H9 (cell line): Measurements from ENCODE around the gene CORO2B. TPM values are rescaled to one million over a fixed set of nuclear protein-coding genes. Genes with fewer than 3 reads are reported as not detected.

Source experiments
- DNase-seq: peaks from one replicate; pipeline ENCODE4 v3.0.0-alpha.2; 2017
- H2AFZ ChIP-seq: one replicate; pipeline ENCODE4 v1.6.1; 2013; ENCODE audit warnings: mild to moderate bottlenecking, low read length, control low read depth, moderate library complexity
- H2AK5ac ChIP-seq: 2 replicates; pipeline ENCODE4 v1.6.1; 2013; ENCODE audit warnings: low read length, control low read depth, mixed read lengths; ENCODE audit not compliant: insufficient read length
- H2BK120ac ChIP-seq: one replicate; pipeline ENCODE4 v1.6.1; 2013; ENCODE audit warnings: low read depth, mild to moderate bottlenecking, low read length, control low read depth, inconsistent platforms; ENCODE audit not compliant: poor library complexity, severe bottlenecking
- H2BK12ac ChIP-seq: 2 replicates; pipeline ENCODE4 v1.6.1; 2013; ENCODE audit warnings: low read length, control low read depth, mixed read lengths, low read depth; ENCODE audit not compliant: insufficient read length
- H2BK15ac ChIP-seq: 2 replicates; pipeline ENCODE4 v1.6.1; 2013; ENCODE audit warnings: low read depth, low read length, control low read depth
- H2BK20ac ChIP-seq: one replicate; pipeline ENCODE4 v1.6.1; 2013; ENCODE audit warnings: low read depth, mild to moderate bottlenecking, low read length, control low read depth, inconsistent platforms; ENCODE audit not compliant: poor library complexity, severe bottlenecking
- H2BK5ac ChIP-seq: 2 replicates; pipeline ENCODE4 v1.6.1; 2013; ENCODE audit warnings: low read length, control low read depth, mixed read lengths; ENCODE audit not compliant: insufficient read length
- H3K14ac ChIP-seq: 2 replicates; pipeline ENCODE4 v1.6.1; 2013; ENCODE audit warnings: low read length, control low read depth; ENCODE audit not compliant: insufficient read depth
- H3K18ac ChIP-seq: 2 replicates; pipeline ENCODE4 v1.6.1; 2013; ENCODE audit warnings: low read depth, mild to moderate bottlenecking, mixed read lengths, low read length, control low read depth; ENCODE audit not compliant: insufficient read length
- H3K23ac ChIP-seq: 2 replicates; pipeline ENCODE4 v1.6.1; 2013; ENCODE audit warnings: low read length, control low read depth, mixed read lengths, low read depth; ENCODE audit not compliant: insufficient read length
- H3K23me2 ChIP-seq: 2 replicates; pipeline ENCODE4 v1.6.1; 2013; ENCODE audit warnings: low read depth, mild to moderate bottlenecking, mixed read lengths, low read length, control low read depth; ENCODE audit not compliant: insufficient read length, poor library complexity, severe bottlenecking
- H3K27ac ChIP-seq: 2 replicates; pipeline ENCODE4 v1.5.1; 2013; ENCODE audit warnings: low read length, control low read depth, mixed read lengths, low read depth; ENCODE audit not compliant: insufficient read length
- H3K27me3 ChIP-seq: 2 replicates; pipeline ENCODE4 v1.6.1; 2013; ENCODE audit warnings: low read length, control low read depth, inconsistent platforms; ENCODE audit not compliant: insufficient read depth
- H3K4ac ChIP-seq: 2 replicates; pipeline ENCODE4 v1.6.1; 2013; ENCODE audit warnings: low read depth, mild to moderate bottlenecking, control low read depth, inconsistent platforms, low read length, moderate library complexity
- H3K4me1 ChIP-seq: 2 replicates; pipeline ENCODE4 v1.6.1; 2013; ENCODE audit warnings: low read length, control low read depth, inconsistent platforms; ENCODE audit not compliant: insufficient read depth
- H3K4me2 ChIP-seq: 2 replicates; pipeline ENCODE4 v1.6.1; 2013; ENCODE audit warnings: low read length, control low read depth, mixed read lengths; ENCODE audit not compliant: insufficient read length, insufficient read depth
- H3K56ac ChIP-seq: 2 replicates; pipeline ENCODE4 v1.6.1; 2013; ENCODE audit warnings: low read depth, mild to moderate bottlenecking, mixed read lengths, low read length, control low read depth; ENCODE audit not compliant: insufficient read length
- H3K79me1 ChIP-seq: 2 replicates; pipeline ENCODE4 v1.6.1; 2013; ENCODE audit warnings: low read depth, mild to moderate bottlenecking, moderate library complexity, low read length, control low read depth, inconsistent platforms; ENCODE audit not compliant: insufficient read depth, poor library complexity, severe bottlenecking
- H3K79me2 ChIP-seq: 2 replicates; pipeline ENCODE4 v1.6.1; 2013; ENCODE audit warnings: low read length, control low read depth, inconsistent platforms; ENCODE audit not compliant: insufficient read depth
- H3K9ac ChIP-seq: 2 replicates; pipeline ENCODE4 v1.6.1; 2013; ENCODE audit warnings: low read length, control low read depth, mixed read lengths; ENCODE audit not compliant: insufficient read length; ENCODE audit errors: extremely low read depth
- H3K9me3 ChIP-seq: one replicate; pipeline ENCODE4 v1.6.1; 2013; ENCODE audit warnings: low read depth, low read length, inconsistent platforms; ENCODE audit not compliant: control insufficient read depth
- H3T11ph ChIP-seq: one replicate; pipeline ENCODE4 v1.6.1; 2013; ENCODE audit warnings: mild to moderate bottlenecking, low read length, control low read depth, inconsistent platforms
- H4K20me1 ChIP-seq: one replicate; pipeline ENCODE4 v1.6.1; 2013; ENCODE audit not compliant: control insufficient read depth, insufficient read length, insufficient read depth
- H4K5ac ChIP-seq: 2 replicates; pipeline ENCODE4 v1.6.1; 2013; ENCODE audit warnings: low read depth, mild to moderate bottlenecking, mixed read lengths, low read length, control low read depth; ENCODE audit not compliant: insufficient read length
- H4K8ac ChIP-seq: replicated peaks from 2 replicates; pipeline ENCODE4 v1.6.1; 2013; ENCODE audit warnings: low read length, control low read depth, mixed read lengths, low read depth; ENCODE audit not compliant: insufficient read length
- H4K91ac ChIP-seq: 2 replicates; pipeline ENCODE4 v1.6.1; 2013; ENCODE audit warnings: low read depth, mild to moderate bottlenecking, moderate library complexity, mixed read lengths, low read length, control low read depth; ENCODE audit not compliant: insufficient read length
- H3K27ac Mint-ChIP-seq, 3 experiments: 2 replicates in 2 of 3; 3 replicates in 1 of 3; pipeline ENCODE4 v1.8.0; 2020 to 2021; ENCODE audit warnings: mixed read lengths in 3 of 3, mild to moderate bottlenecking in 1 of 3, moderate library complexity in 1 of 3
- H3K27me3 Mint-ChIP-seq: 2 replicates; pipeline ENCODE4 v1.8.0; 2021; ENCODE audit warnings: low read depth, mild to moderate bottlenecking, moderate library complexity, mixed read lengths
- H3K36me3 Mint-ChIP-seq, 3 experiments: 2 replicates in 2 of 3; 3 replicates in 1 of 3; pipeline ENCODE4 v1.8.0; 2020 to 2021; ENCODE audit warnings: low read depth in 3 of 3, mixed read lengths in 3 of 3; ENCODE audit not compliant: insufficient read depth in 1 of 3
- H3K4me1 Mint-ChIP-seq, 2 experiments: 2 replicates each; pipeline ENCODE4 v1.8.0; 2020; ENCODE audit warnings: mixed read lengths in 2 of 2
- H3K4me3 Mint-ChIP-seq, 2 experiments: 2 replicates in 1 of 2; 3 replicates in 1 of 2; pipeline ENCODE4 v1.8.0; 2020 to 2021; ENCODE audit warnings: mild to moderate bottlenecking in 2 of 2, mixed read lengths in 2 of 2, moderate library complexity in 1 of 2
- H3K9me3 Mint-ChIP-seq, 2 experiments: 2 replicates in 1 of 2; 3 replicates in 1 of 2; pipeline ENCODE4 v1.8.0; 2020; ENCODE audit warnings: mild to moderate bottlenecking in 2 of 2, mixed read lengths in 2 of 2, moderate library complexity in 1 of 2
- CTCF ChIP-seq: fragments of 200-600 bp; sonication (generic); conservative IDR thresholded peaks from 3 replicates; pipeline ENCODE4 v1.8.0; 2021; ENCODE audit warnings: antibody characterized with exemption, mild to moderate bottlenecking
- WGBS: extraction: QIAGEN DNeasy Blood & Tissue Kit; methylation state at CpG from one replicate; pipeline ENCODE4 v1.1.7; 2013; ENCODE audit warnings: missing lambda C conversion rate, low lambda C conversion rate, mixed read lengths; ENCODE audit not compliant: insufficient read length; ENCODE audit errors: extremely low coverage; 5-methylcytosine and 5-hydroxymethylcytosine counted together
- total RNA-seq: library from RNA; stranded (reverse); gene quantifications from 2 replicates; pipeline ENCODE4 v1.2.1, GENCODE V29; 2021

Gene CORO2B
- total RNA-seq, 1 experiment from 2014 or later, result 3.1 TPM

DNA sequence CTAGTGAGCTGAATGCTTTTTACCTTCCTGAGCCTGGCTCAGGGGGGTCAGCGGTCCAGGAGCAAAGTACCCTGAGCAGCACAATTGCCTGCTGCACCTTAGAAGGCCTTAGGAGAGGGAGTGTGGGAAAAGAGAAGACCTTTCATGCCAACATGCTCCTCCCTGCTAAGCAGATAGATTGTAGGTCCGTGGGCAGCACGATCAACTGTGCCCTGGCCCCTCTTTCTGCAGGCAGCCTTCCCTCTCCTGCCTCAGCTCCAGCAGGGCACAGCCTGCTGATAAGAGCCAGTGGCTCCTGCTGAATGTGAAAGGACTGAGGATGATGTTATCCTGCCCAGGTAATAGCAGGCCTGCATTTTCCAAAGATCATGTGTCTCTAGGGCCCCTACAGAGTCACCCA lies 4.1 kb downstream of the CORO2B start:
- Histone ChIP-seq H3T11ph (no peak overlapping the region), H3K9ac (no peak overlapping the region), H3K79me1 (no peaks in the 10 kb centered on the region), H3K27ac (no peak overlapping the region), H3K23ac (no peak overlapping the region), H3K14ac (peak overlapping the region; percentile 8; the same call in 1 of the 2 replicates), H3K79me2 (no peaks in the 10 kb centered on the region), H3K4me1 (no peaks in the 10 kb centered on the region; the same call in 1 of the 2 replicates), H4K8ac (no peak overlapping the region), H3K27me3 (no peaks in the 10 kb centered on the region; the same call in 1 of the 2 replicates), H2BK120ac (no peak overlapping the region), H2BK5ac (no peak overlapping the region), H2BK12ac (no peak overlapping the region), H2BK20ac (no peak overlapping the region), H4K20me1 (no peaks in the 10 kb centered on the region), H3K18ac (no peak overlapping the region), H3K23me2 (peaks cover 8% of the 10 kb centered on the region), H2BK15ac (no peak overlapping the region), H3K9me3 (no peaks in the 10 kb centered on the region), H2AFZ (no peak overlapping the region), H3K4ac (no peak overlapping the region), H3K4me2 (no peak overlapping the region), H3K56ac (no peak overlapping the region), H4K91ac (no peak overlapping the region), H2AK5ac (no peak overlapping the region), H4K5ac (no peak overlapping the region)
- no peak for DNase-seq
- H3K4me1 Mint-ChIP-seq, result peaks cover 49 to 57% of the 10 kb centered on the region in 2 experiments
- no peaks in the 10 kb centered on the region; a peak in 1 of 5 replicates for H3K9me3 Mint-ChIP-seq
- H3K4me3 Mint-ChIP-seq, result no peak overlapping the region; a peak in 1 of 5 replicates
- peaks cover 23% of the 10 kb centered on the region for H3K27me3 Mint-ChIP-seq
- TF ChIP-seq CTCF, result no peak
- whole genome bisulfite sequencing, result no CpG with 5 or more reads among the region's 3 CpGs
- no peaks in the 10 kb centered on the region for H3K36me3 Mint-ChIP-seq
- H3K27ac Mint-ChIP-seq, result no peak overlapping the region
